Measurements from ENCODE around the gene CNOT6L.
"Not testable (repeated sequence)": the region's sequence is repeated elsewhere in the genome, so short reads cannot be mapped to it uniquely, and the experiment has no call there.

CNOT6L gene

DNA sequence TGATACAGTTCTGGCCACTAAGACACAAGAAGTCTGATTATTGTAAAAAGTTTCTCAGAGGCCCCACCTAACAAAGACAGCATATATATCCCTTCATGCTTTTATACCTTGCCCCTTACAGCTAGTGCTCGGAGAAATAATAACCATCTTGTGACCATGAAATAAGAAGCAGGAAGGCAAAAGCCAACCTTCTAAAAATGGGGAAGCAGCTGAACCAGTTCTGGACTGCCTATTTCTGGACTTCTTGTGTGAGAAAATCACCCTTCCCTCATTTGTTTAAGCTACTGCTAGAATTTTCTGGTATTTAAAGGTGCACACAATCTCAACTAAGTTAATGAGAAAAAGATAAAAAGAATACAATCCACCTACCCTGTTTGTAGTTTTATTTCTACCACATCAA is 87.5 kb downstream of the CNOT6L start:
- H3K27ac ChIP-seq (ENCODE audit: low read length), result no peak overlapping the region
- no peak overlapping the region for H3K4me3 ChIP-seq (ENCODE audit: low read length)
- no peaks in the 10 kb centered on the region for H3K27me3 ChIP-seq (ENCODE audit: insufficient read depth, low read length)
- no peak overlapping the region for H3K9ac ChIP-seq (ENCODE audit: low read depth, low read length)
- no peaks in the 10 kb centered on the region for H3K9me3 ChIP-seq (ENCODE audit: insufficient read depth, low read depth, low read length)
- no peaks in the 10 kb centered on the region for H3K4me1 ChIP-seq (ENCODE audit: insufficient read depth, low read length)
- no peaks in the 10 kb centered on the region for H3K36me3 ChIP-seq (ENCODE audit: insufficient read depth, low read depth, low read length)

DNA sequence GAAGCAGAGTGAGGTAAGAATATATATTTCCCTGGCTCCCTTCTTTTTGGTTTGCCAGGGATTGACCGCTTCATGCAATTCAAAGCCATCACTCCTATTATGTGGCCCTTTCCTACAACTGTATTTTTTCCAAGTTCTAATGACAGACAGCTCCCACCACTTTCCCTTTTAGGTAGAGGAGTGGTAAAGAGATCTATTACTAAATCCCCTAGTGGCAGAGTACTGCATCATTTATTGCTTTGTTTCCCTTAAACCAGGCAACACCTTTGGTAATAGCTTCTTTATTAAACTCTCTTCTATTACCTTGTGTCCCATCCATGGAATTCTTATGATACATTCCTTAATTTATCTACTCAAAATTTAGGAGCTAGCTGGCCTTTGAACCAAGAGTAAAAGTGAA is 90.7 kb downstream of the CNOT6L start:
- Histone ChIP-seq H3K9me3 (ENCODE audit: insufficient read depth, low read depth, low read length) (no peaks in the 10 kb centered on the region), H3K27me3 (ENCODE audit: insufficient read depth, low read length) (no peaks in the 10 kb centered on the region), H3K27ac (ENCODE audit: low read length) (no peak overlapping the region), H3K36me3 (ENCODE audit: insufficient read depth, low read depth, low read length) (no peaks in the 10 kb centered on the region), H3K4me3 (ENCODE audit: low read length) (no peak overlapping the region), H3K9ac (ENCODE audit: low read depth, low read length) (no peak overlapping the region), H3K4me1 (ENCODE audit: insufficient read depth, low read length) (no peaks in the 10 kb centered on the region)

DNA sequence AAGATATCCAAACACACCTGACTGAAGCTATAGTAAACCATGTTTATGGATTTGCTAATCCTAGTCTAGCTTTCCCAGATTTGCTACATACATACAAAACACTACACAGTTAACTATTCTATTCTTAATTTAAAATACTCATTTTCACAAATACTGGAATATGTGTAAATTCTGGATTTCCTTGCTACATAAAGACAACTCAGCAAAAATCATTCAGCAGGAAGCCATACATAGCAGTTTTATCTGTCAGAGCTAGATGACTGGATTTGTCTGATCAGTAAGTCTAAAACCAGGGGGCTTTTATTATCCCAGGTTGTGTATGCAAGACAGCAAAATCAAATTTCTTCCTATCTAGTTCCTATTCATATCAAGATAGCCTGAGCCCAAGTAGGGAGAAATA is 98.1 kb downstream of the CNOT6L start:
- no peak overlapping the region for H3K4me3 ChIP-seq (ENCODE audit: low read length)
- H3K27ac ChIP-seq (ENCODE audit: low read length), result no peak overlapping the region

DNA sequence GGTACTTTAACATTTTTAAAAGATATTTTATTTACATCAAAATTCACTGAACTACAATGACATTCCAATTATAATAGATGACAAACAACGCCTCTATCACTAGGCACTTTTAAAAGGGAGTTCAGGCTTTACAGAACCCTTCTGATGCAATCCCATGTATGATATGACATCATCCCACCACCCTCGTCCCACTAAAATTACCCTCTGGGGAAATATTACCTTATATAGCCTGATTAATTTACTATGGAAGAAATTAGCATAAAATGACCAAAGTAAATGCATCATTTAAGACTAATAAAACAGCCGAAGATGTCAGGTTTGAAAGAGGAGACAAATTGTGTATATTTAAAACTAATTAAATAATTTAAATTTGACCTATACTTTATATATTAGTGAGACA is 100.7 kb downstream of the CNOT6L start:
- not testable (repeated sequence) for H3K9me3 ChIP-seq (ENCODE audit: insufficient read depth, low read depth, low read length); H3K36me3 ChIP-seq (ENCODE audit: insufficient read depth, low read depth, low read length); H3K27ac ChIP-seq (ENCODE audit: low read length); H3K4me3 ChIP-seq (ENCODE audit: low read length); H3K27me3 ChIP-seq (ENCODE audit: insufficient read depth, low read length); H3K9ac ChIP-seq (ENCODE audit: low read depth, low read length)
- peaks cover 15% of the 10 kb centered on the region for H3K4me1 ChIP-seq (ENCODE audit: insufficient read depth, low read length)

More for the DNA sequence above, 98.1 kb downstream of the CNOT6L start:
- Histone ChIP-seq H3K36me3 (ENCODE audit: insufficient read depth, low read depth, low read length) (no peaks in the 10 kb centered on the region), H3K9me3 (ENCODE audit: insufficient read depth, low read depth, low read length) (no peaks in the 10 kb centered on the region), H3K9ac (ENCODE audit: low read depth, low read length) (no peak overlapping the region), H3K27me3 (ENCODE audit: insufficient read depth, low read length) (no peaks in the 10 kb centered on the region), H3K4me1 (ENCODE audit: insufficient read depth, low read length) (peaks cover 6% of the 10 kb centered on the region)

DNA sequence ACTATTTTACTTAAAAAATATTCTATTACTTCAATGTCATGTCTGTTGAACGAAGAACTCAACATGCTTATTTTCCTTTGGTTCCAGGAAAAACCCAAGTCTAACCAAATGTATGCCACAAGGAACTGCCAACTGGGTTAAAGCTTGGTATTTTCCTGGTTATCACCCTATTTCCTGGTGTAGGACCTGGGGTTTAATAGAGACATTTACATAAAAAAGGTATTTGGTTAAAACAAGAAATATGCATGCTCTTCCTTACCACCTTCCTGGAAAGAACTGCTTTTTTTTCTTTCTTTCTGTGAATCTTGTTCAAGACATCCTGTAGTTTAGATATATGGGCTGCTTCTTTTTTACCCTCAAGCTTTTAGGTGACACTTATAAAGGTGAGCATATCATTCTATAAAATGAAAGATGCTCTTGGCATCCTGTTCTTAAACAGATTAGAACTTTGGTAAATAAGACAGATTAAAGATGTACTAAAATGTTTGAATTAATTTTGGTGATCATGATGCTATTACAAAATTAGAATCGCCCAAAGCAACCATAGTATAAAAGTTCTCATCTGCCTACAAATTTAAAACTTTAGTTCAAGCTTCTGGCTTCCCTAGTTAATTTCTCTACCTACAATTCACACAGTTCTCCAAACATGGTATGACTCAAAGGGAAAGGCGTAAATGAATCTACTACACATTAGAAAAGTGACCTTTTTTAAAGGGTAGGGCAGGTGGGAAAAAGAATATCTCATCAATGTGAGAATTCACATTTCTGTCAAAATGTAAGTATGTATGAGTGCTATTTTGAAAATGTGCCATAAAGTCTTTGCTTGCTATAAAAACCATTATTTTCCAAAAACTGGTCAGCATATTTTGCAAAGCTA is 103.5 kb downstream of the CNOT6L start:
- Histone ChIP-seq H3K4me3 (ENCODE audit: low read length) (no peak overlapping the region), H3K27ac (ENCODE audit: low read length) (no peak overlapping the region), H3K36me3 (ENCODE audit: insufficient read depth, low read depth, low read length) (no peaks in the 10 kb centered on the region), H3K4me1 (ENCODE audit: insufficient read depth, low read length) (peaks cover 15% of the 10 kb centered on the region), H3K9me3 (ENCODE audit: insufficient read depth, low read depth, low read length) (no peaks in the 10 kb centered on the region), H3K27me3 (ENCODE audit: insufficient read depth, low read length) (no peaks in the 10 kb centered on the region), H3K9ac (ENCODE audit: low read depth, low read length) (no peak overlapping the region)

DNA sequence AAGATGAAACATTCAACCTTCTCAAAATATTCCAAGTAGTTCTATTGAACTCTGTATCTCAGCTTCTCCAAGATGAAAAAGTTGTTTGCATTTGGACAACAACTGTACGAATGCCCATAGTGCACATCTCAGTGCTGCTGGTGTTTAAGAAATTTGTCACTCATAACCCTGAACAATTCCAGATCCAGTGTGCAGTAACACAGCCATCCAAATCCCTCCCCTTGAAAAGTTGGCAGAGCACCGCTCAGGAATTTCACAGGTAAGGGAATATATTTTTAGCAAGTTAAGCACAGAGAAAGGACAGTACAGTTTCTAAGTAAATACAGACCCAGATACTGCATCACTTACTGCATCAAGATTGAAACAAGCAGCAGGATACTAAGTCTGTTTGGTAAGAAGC is 104.7 kb downstream of the CNOT6L start:
- no peaks in the 10 kb centered on the region for H3K9me3 ChIP-seq (ENCODE audit: insufficient read depth, low read depth, low read length)
- H3K36me3 ChIP-seq (ENCODE audit: insufficient read depth, low read depth, low read length), result no peaks in the 10 kb centered on the region
- H3K4me1 ChIP-seq (ENCODE audit: insufficient read depth, low read length), result peaks cover 15% of the 10 kb centered on the region
- H3K27ac ChIP-seq (ENCODE audit: low read length), result no peak overlapping the region
- no peak overlapping the region for H3K4me3 ChIP-seq (ENCODE audit: low read length)
- H3K27me3 ChIP-seq (ENCODE audit: insufficient read depth, low read length), result no peaks in the 10 kb centered on the region
- H3K9ac ChIP-seq (ENCODE audit: low read depth, low read length), result no peak overlapping the region

DNA sequence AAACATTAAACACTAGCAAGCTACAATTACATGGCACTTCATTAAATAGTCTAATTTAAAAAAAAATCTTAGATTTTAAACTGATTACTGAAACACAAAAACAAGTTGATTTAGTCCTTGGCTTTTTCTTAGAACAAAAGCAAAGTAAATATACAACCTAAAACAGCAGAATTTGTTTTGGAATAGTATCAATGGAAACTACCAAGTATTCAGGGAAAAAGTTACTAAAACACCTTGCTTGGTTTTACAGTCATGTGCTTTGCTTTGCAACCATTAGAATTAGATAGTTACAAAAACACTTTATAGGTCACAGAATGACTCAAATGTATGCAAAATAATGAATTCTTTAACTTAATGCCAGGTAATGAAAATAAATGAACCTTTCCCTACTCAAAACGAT is 105.3 kb downstream of the CNOT6L start:
- Histone ChIP-seq H3K4me3 (ENCODE audit: low read length) (no peak overlapping the region), H3K27me3 (ENCODE audit: insufficient read depth, low read length) (no peaks in the 10 kb centered on the region), H3K9me3 (ENCODE audit: insufficient read depth, low read depth, low read length) (no peaks in the 10 kb centered on the region), H3K4me1 (ENCODE audit: insufficient read depth, low read length) (peaks cover 15% of the 10 kb centered on the region), H3K27ac (ENCODE audit: low read length) (no peak overlapping the region), H3K36me3 (ENCODE audit: insufficient read depth, low read depth, low read length) (no peaks in the 10 kb centered on the region), H3K9ac (ENCODE audit: low read depth, low read length) (no peak overlapping the region)

DNA sequence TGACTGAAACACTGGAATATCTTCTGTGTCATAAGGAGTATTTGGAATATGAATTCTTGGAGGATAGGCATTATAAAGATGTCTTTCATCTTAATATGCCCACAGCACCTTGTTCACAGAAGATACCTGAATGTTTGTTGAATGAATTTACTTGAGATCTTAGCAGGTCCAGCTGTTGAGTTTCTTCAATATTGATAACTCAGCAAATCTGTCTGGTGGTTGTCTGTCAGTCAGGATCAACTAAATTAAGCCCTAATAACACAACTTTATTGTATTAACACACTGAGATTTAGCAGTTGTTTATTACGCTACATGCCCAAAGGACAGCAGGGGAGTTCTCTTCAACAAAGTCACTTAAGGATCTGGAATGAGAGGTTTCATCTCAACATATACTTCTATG is 106.5 kb downstream of the CNOT6L start:
- Histone ChIP-seq H3K9ac (ENCODE audit: low read depth, low read length) (no peak overlapping the region), H3K27ac (ENCODE audit: low read length) (no peak overlapping the region), H3K4me1 (ENCODE audit: insufficient read depth, low read length) (peaks cover 11% of the 10 kb centered on the region), H3K36me3 (ENCODE audit: insufficient read depth, low read depth, low read length) (no peaks in the 10 kb centered on the region), H3K27me3 (ENCODE audit: insufficient read depth, low read length) (no peaks in the 10 kb centered on the region), H3K9me3 (ENCODE audit: insufficient read depth, low read depth, low read length) (no peaks in the 10 kb centered on the region), H3K4me3 (ENCODE audit: low read length) (no peak overlapping the region)

DNA sequence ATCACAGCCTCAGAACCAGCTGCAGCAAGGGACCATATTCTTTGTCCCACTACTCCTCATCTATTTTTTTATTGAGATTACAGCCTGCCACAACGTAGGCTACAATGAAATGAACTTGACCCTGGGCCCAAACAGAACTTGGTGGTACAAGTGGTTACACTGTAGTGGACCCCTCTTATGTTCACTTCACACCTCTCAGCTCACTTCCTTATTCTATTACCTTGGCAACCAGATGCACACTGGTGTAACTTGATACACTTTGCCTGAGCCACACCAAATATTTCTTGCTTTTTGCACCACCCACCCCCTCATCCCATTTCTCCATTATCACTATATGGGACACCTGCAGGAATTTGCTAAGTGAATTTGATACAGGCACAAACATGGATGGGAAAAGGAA is 107.7 kb downstream of the CNOT6L start:
- H3K27ac ChIP-seq (ENCODE audit: low read length), result no peak overlapping the region
- H3K27me3 ChIP-seq (ENCODE audit: insufficient read depth, low read length), result no peaks in the 10 kb centered on the region
- H3K9me3 ChIP-seq (ENCODE audit: insufficient read depth, low read depth, low read length), result no peaks in the 10 kb centered on the region
- peaks cover 9% of the 10 kb centered on the region; the same call in 1 of the 2 replicates for H3K4me1 ChIP-seq (ENCODE audit: insufficient read depth, low read length)
- H3K4me3 ChIP-seq (ENCODE audit: low read length), result no peak overlapping the region
- H3K36me3 ChIP-seq (ENCODE audit: insufficient read depth, low read depth, low read length), result no peaks in the 10 kb centered on the region
- no peak overlapping the region for H3K9ac ChIP-seq (ENCODE audit: low read depth, low read length)

DNA sequence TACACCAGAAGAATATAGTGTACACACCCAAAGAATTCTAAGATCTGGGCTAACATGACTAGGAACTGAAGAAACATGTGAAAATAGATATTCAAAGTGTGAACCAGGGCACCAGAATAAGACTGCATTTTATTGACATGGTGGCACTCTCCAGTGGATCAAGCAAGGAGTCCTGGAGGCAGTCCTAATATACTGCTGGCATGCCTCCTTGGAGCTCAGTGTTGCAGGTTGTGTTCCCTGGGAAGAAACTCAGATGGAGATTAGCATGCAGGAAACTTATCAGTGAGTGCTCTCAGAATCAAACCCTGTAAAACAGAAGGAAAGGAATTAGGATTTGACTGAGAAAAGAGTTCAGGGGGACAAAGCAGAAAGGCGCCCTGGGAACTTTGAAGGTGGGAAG is 108.5 kb downstream of the CNOT6L start:
- Histone ChIP-seq H3K9ac (ENCODE audit: low read depth, low read length) (no peak overlapping the region), H3K4me1 (ENCODE audit: insufficient read depth, low read length) (peaks cover 5% of the 10 kb centered on the region; the same call in 1 of the 2 replicates), H3K4me3 (ENCODE audit: low read length) (no peak overlapping the region), H3K27me3 (ENCODE audit: insufficient read depth, low read length) (no peaks in the 10 kb centered on the region), H3K36me3 (ENCODE audit: insufficient read depth, low read depth, low read length) (no peaks in the 10 kb centered on the region), H3K9me3 (ENCODE audit: insufficient read depth, low read depth, low read length) (no peaks in the 10 kb centered on the region), H3K27ac (ENCODE audit: low read length) (no peak overlapping the region)

DNA sequence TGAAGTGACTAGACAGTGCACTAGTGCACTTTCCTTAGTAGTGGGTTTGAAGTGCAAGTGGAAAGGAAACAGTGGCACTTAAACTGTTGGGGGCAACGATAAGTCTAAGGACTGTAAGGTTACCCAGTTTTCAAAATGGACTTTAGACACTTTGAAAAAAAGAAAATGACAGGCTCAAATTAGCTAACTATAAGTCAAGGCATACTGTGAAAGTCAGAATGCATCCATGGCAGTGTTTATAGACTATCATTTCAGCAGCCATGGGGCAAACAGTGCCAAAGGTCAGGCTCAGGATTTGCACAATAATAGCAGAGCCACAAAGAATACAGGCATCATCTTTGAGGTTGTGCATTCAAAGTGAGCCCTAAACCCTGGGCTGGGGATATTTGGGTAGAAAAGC is 109.1 kb downstream of the CNOT6L start:
- no peaks in the 10 kb centered on the region for H3K27me3 ChIP-seq (ENCODE audit: insufficient read depth, low read length)
- no peak overlapping the region for H3K4me3 ChIP-seq (ENCODE audit: low read length)
- no peaks in the 10 kb centered on the region; the same call in 1 of the 2 replicates for H3K4me1 ChIP-seq (ENCODE audit: insufficient read depth, low read length)
- no peak overlapping the region for H3K27ac ChIP-seq (ENCODE audit: low read length)
- no peaks in the 10 kb centered on the region for H3K36me3 ChIP-seq (ENCODE audit: insufficient read depth, low read depth, low read length)
- H3K9me3 ChIP-seq (ENCODE audit: insufficient read depth, low read depth, low read length), result no peaks in the 10 kb centered on the region
- H3K9ac ChIP-seq (ENCODE audit: low read depth, low read length), result no peak overlapping the region

DNA sequence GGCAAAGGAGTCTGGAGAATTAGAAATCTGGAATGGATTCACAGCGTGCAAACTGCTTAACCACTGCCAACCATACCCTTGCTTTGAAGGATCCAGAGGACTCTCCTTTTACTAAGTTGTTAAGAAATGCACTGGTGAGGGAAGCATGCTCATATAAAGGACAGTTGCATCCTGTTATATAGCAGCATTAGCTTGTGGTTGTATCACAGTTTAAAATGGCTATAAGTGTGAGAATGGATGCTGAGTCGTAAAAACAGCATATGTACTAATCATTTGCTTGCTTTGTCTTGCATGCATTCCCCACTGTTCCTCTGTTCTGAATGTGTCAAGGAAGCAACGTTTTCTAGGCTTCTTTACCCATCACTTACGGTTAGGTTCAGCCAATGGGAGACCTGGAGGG is 112.5 kb downstream of the CNOT6L start:
- Histone ChIP-seq H3K4me1 (ENCODE audit: insufficient read depth, low read length) (peaks cover 8% of the 10 kb centered on the region), H3K4me3 (ENCODE audit: low read length) (no peak overlapping the region), H3K9me3 (ENCODE audit: insufficient read depth, low read depth, low read length) (no peaks in the 10 kb centered on the region), H3K27me3 (ENCODE audit: insufficient read depth, low read length) (no peaks in the 10 kb centered on the region), H3K9ac (ENCODE audit: low read depth, low read length) (no peak overlapping the region), H3K27ac (ENCODE audit: low read length) (no peak overlapping the region), H3K36me3 (ENCODE audit: insufficient read depth, low read depth, low read length) (no peaks in the 10 kb centered on the region)

Measured in iPS-20b (cell line).